DMS79 treated with DMSO at 0.1 percent for 48 hours (cell line): ENCODE measurements around the gene FOXK1.

Source experiments
- DNase-seq: peaks from one replicate; lab custom pipeline; 2025; lab: John Stamatoyannopoulos, UW

Gene FOXK1

GRCh38 chr7:4722960-4723630 lies 41.0 kb downstream of the FOXK1 start:
- no peak for DNase-seq

- peak; percentile 45 for DNase-seq
These were observed 42.5 kb downstream of the FOXK1 start for GRCh38 chr7:4724648-4725013.

- peak; percentile 51 for DNase-seq
These were observed 43.1 kb downstream of the FOXK1 start for GRCh38 chr7:4725014-4725849.

GRCh38 chr7:4725850-4726450 lies 43.9 kb downstream of the FOXK1 start:
- no peak for DNase-seq

- no peak for DNase-seq
These were observed 44.5 kb downstream of the FOXK1 start for GRCh38 chr7:4726566-4726965.

GRCh38 chr7:4727914-4728705 lies 46.0 kb downstream of the FOXK1 start:
- DNase-seq: no peak

- DNase-seq: no peak
These were observed 47.2 kb downstream of the FOXK1 start for GRCh38 chr7:4729266-4729665.

GRCh38 chr7:4730276-4730675 lies 48.2 kb downstream of the FOXK1 start:
- no peak for DNase-seq

GRCh38 chr7:4730971-4731370 lies 48.9 kb downstream of the FOXK1 start:
- DNase-seq: no peak

- no peak for DNase-seq
These were observed 49.7 kb downstream of the FOXK1 start for GRCh38 chr7:4731803-4732202.

GRCh38 chr7:4733936-4734528 lies 51.9 kb downstream of the FOXK1 start:
- DNase-seq: no peak

GRCh38 chr7:4734587-4735345 lies 52.7 kb downstream of the FOXK1 start:
- no peak for DNase-seq

GRCh38 chr7:4737300-4737699 lies 55.2 kb downstream of the FOXK1 start:
- DNase-seq: no peak

- peak; percentile 71 for DNase-seq
These were observed 56.8 kb downstream of the FOXK1 start for GRCh38 chr7:4738711-4739527.

- DNase-seq: peak; percentile 60
These were observed 57.5 kb downstream of the FOXK1 start for GRCh38 chr7:4739528-4739992.

GRCh38 chr7:4740796-4741195 lies 58.7 kb downstream of the FOXK1 start:
- no peak for DNase-seq

- no peak for DNase-seq
These were observed 60.0 kb downstream of the FOXK1 start for GRCh38 chr7:4742051-4742573.

- no peak for DNase-seq
These were observed 60.8 kb downstream of the FOXK1 start for GRCh38 chr7:4742852-4743251.

- peak; percentile 98 for DNase-seq
These were observed 62.5 kb downstream of the FOXK1 start for GRCh38 chr7:4744391-4745264.
